HL-60 (cell line): ENCODE data around the gene EP400.

Experiments
- CTCF ChIP-seq: IDR thresholded peaks from one replicate; pipeline ENCODE4 v1.5.1; 2011; ENCODE audit warnings: low read length, control low read depth, inconsistent platforms; ENCODE audit not compliant: insufficient read depth
- GABPA ChIP-seq: IDR thresholded peaks from 2 replicates; pipeline ENCODE4 v1.6.1; 2012; ENCODE audit warnings: low read depth
- POLR2AphosphoS5 ChIP-seq: IDR thresholded peaks from 2 replicates; pipeline ENCODE4 v1.6.1; 2012; ENCODE audit warnings: low read depth
- REST ChIP-seq: IDR thresholded peaks from 2 replicates; pipeline ENCODE4 v1.6.1; 2012; ENCODE audit warnings: low read depth; ENCODE audit not compliant: insufficient replicate concordance
- SPI1 ChIP-seq: IDR thresholded peaks from 2 replicates; pipeline ENCODE4 v1.6.1; 2012; ENCODE audit warnings: low read depth, mild to moderate bottlenecking, borderline replicate concordance

- TF ChIP-seq CTCF = no peak
- peak; percentile 67 for TF ChIP-seq POLR2AphosphoS5
- no peak for TF ChIP-seq REST
- TF ChIP-seq GABPA = no peak
- TF ChIP-seq SPI1 = no peak
These were observed 8.4 kb upstream of the EP400 start for GRCh38 chr12:131941116-131941986.
